Measurements from ENCODE around the gene SCUBE1.
A peak's percentile ranks its signal among the peaks of the same experiment; 100 is the strongest.
"Not testable (repeated sequence)": the region's sequence is repeated elsewhere in the genome, so short reads cannot be mapped to it uniquely, and the experiment has no call there.

SCUBE1 gene

GRCh38 chr22:43281394-43281793 is 61.8 kb downstream of the SCUBE1 start:
- no peak for DNase-seq

- not testable (repeated sequence) for DNase-seq
Measured at GRCh38 chr22:43280523-43280886, 62.7 kb downstream of the SCUBE1 start.

- no peak for DNase-seq
Measured at GRCh38 chr22:43279867-43280522, 63.2 kb downstream of the SCUBE1 start.

GRCh38 chr22:43277987-43278601 is 65.1 kb downstream of the SCUBE1 start:
- DNase-seq, result no peak

GRCh38 chr22:43277091-43277490 is 66.1 kb downstream of the SCUBE1 start:
- no peak for DNase-seq

GRCh38 chr22:43276321-43276720 is 66.9 kb downstream of the SCUBE1 start:
- no peak for DNase-seq

GRCh38 chr22:43275545-43276317 is 67.4 kb downstream of the SCUBE1 start:
- no peak for DNase-seq

GRCh38 chr22:43274595-43275240 is 68.5 kb downstream of the SCUBE1 start:
- DNase-seq, result no peak

- DNase-seq, result peak in 26 of 56 donors; percentile 2 to 40 (median 11)
Measured at GRCh38 chr22:43273902-43274484, 69.2 kb downstream of the SCUBE1 start.

- no peak for DNase-seq
Measured at GRCh38 chr22:43272869-43273318, 70.3 kb downstream of the SCUBE1 start.

- no peak for DNase-seq
Measured at GRCh38 chr22:43272301-43272700, 70.9 kb downstream of the SCUBE1 start.

- DNase-seq, result no peak
Measured at GRCh38 chr22:43270949-43271348, 72.2 kb downstream of the SCUBE1 start.

GRCh38 chr22:43270314-43270908 is 72.8 kb downstream of the SCUBE1 start:
- DNase-seq, result no peak

- DNase-seq, result no peak
Measured at GRCh38 chr22:43269646-43270045, 73.5 kb downstream of the SCUBE1 start.

- DNase-seq, result no peak
Measured at GRCh38 chr22:43269246-43269645, 73.9 kb downstream of the SCUBE1 start.

GRCh38 chr22:43267981-43268660 is 75.1 kb downstream of the SCUBE1 start:
- DNase-seq, result no peak

GRCh38 chr22:43267332-43267980 is 75.7 kb downstream of the SCUBE1 start:
- DNase-seq, result no peak

GRCh38 chr22:43266076-43266475 is 77.1 kb downstream of the SCUBE1 start:
- DNase-seq, result no peak

- DNase-seq, result peak in 1 of 56 donors; percentile 10
Measured at GRCh38 chr22:43263645-43264514, 79.3 kb downstream of the SCUBE1 start.

All from nucleus accumbens (tissue), 56 donors.